ENCODE data around the gene STAT3. TPM values are rescaled to one million over a fixed set of nuclear protein-coding genes. Genes with fewer than 3 reads are reported as not detected.

STAT3 gene
- total RNA-seq, 2 donors from 2014 or later = 79.4 to 99.5 TPM

GRCh38 chr17:42283241-42284023 is 104.8 kb downstream of the STAT3 start:
- ATAC-seq = no peak
- Histone ChIP-seq H3K4me1 (peaks cover 22% of the 10 kb centered on the region), H3K36me3 (replicated peaks in 1 of 2; ENCODE audit: insufficient read depth in 1 of 2, low read depth in 2 of 2) (no peaks in the 10 kb centered on the region), H3K27ac (no peak overlapping the region), H3K4me3 (no peak overlapping the region), H3K9me3 (no peaks in the 10 kb centered on the region), H3K27me3 (no peaks in the 10 kb centered on the region)
- intact Hi-C loops (cut with DNase I) = loop anchor here (2.0 kb wide), 1 partner anchor 15 kb away; no protein-coding TSS in a partner anchor
- DNase-seq = peak in 2 of 4 donors; percentile 4 to 9
- TF ChIP-seq POLR2A (IDR thresholded peaks at IDR 0.05) (no peak), CTCF (IDR thresholded peaks at IDR 0.05) (no peak)
- 83 to 100% methylated on average over 4 to 7 of the region's 7 CpGs for WGBS, 2 donors

- ATAC-seq (no peak), DNase-seq (peak in 2 of 4 donors; percentile 2)
- TF ChIP-seq POLR2A (IDR thresholded peaks at IDR 0.05) (no peak), CTCF (IDR thresholded peaks at IDR 0.05) (no peak)
- Histone ChIP-seq H3K9me3 (no peaks in the 10 kb centered on the region), H3K4me1 (peaks cover 16% of the 10 kb centered on the region), H3K27ac (peak overlapping the region in 1 of 4 donors; percentile 57), H3K36me3 (replicated peaks in 1 of 2; ENCODE audit: insufficient read depth in 1 of 2, low read depth in 2 of 2) (no peaks in the 10 kb centered on the region), H3K4me3 (no peak overlapping the region), H3K27me3 (no peaks in the 10 kb centered on the region)
- intact Hi-C loops (cut with DNase I) = loop anchor here (2.0 kb wide), 1 partner anchor 16 kb away; no protein-coding TSS in a partner anchor
- 90% methylated on average over 6 of the region's 6 CpGs for WGBS, 2 donors
Measured at GRCh38 chr17:42282478-42283080, 105.7 kb downstream of the STAT3 start.

- 38 to 62% methylated on average over 4 to 7 of the region's 7 CpGs for WGBS, 2 donors
- ATAC-seq = peak; percentile 62
- intact Hi-C loops (cut with DNase I) = loop anchor here (2.0 kb wide), 1 partner anchor 17 kb away; no protein-coding TSS in a partner anchor
- Histone ChIP-seq H3K4me3 (no peak overlapping the region), H3K27me3 (no peaks in the 10 kb centered on the region), H3K9me3 (no peaks in the 10 kb centered on the region), H3K27ac (peak overlapping the region; percentile 23 to 58 (median 49)), H3K36me3 (replicated peaks in 1 of 2; ENCODE audit: insufficient read depth in 1 of 2, low read depth in 2 of 2) (no peaks in the 10 kb centered on the region), H3K4me1 (peaks cover 16% of the 10 kb centered on the region)
- peak; percentile 58 to 89 (median 88) for DNase-seq
- peak in 1 of 3 donors; percentile 46 for TF ChIP-seq POLR2A (IDR thresholded peaks at IDR 0.05)
- TF ChIP-seq CTCF (IDR thresholded peaks at IDR 0.05) = no peak
Measured at GRCh38 chr17:42281571-42282096, 106.6 kb downstream of the STAT3 start.

- Histone ChIP-seq H3K36me3 (replicated peaks in 1 of 2; ENCODE audit: insufficient read depth in 1 of 2, low read depth in 2 of 2) (no peaks in the 10 kb centered on the region), H3K9me3 (no peaks in the 10 kb centered on the region), H3K27ac (no peak overlapping the region), H3K4me1 (peaks cover 19% of the 10 kb centered on the region), H3K4me3 (no peak overlapping the region), H3K27me3 (no peaks in the 10 kb centered on the region)
- 88 to 94% methylated on average over 2 to 4 of the region's 4 CpGs for WGBS, 2 donors
- DNase-seq = no peak
- TF ChIP-seq POLR2A (IDR thresholded peaks at IDR 0.05) (no peak), CTCF (IDR thresholded peaks at IDR 0.05) (no peak)
- no peak for ATAC-seq
- intact Hi-C loops (cut with DNase I) = no loop called here
Measured at GRCh38 chr17:42279776-42280630, 108.2 kb downstream of the STAT3 start.
